GM21529 (cell line): ENCODE data around the gene EPB41L2.
"Not testable (repeated sequence)": the region's sequence is repeated elsewhere in the genome, so short reads cannot be mapped to it uniquely, and the experiment has no call there.

Experiments used
- ATAC-seq: cut with Tn5 transposase; IDR thresholded peaks from one replicate; pipeline ENCODE4 v1.9.1; 2021; ENCODE audit not compliant: unreplicated experiment

The EPB41L2 gene

GRCh38 chr6:130958468-130958867 lies 104.6 kb downstream of the EPB41L2 start:
- no peak for ATAC-seq

GRCh38 chr6:130955755-130956154 lies 107.3 kb downstream of the EPB41L2 start:
- no peak for ATAC-seq

- no peak for ATAC-seq
Observed at GRCh38 chr6:130949553-130949952, 113.5 kb downstream of the EPB41L2 start.

- no peak for ATAC-seq
Observed at GRCh38 chr6:130947464-130947863, 115.6 kb downstream of the EPB41L2 start.

GRCh38 chr6:130946076-130946475 lies 117.0 kb downstream of the EPB41L2 start:
- no peak for ATAC-seq

- no peak for ATAC-seq
Observed at GRCh38 chr6:130945401-130945919, 117.6 kb downstream of the EPB41L2 start.

- ATAC-seq, result no peak
Observed at GRCh38 chr6:130944486-130944885, 118.6 kb downstream of the EPB41L2 start.

- ATAC-seq, result no peak
Observed at GRCh38 chr6:130943738-130944137, 119.3 kb downstream of the EPB41L2 start.

GRCh38 chr6:130942752-130943151 lies 120.3 kb downstream of the EPB41L2 start:
- not testable (repeated sequence) for ATAC-seq

GRCh38 chr6:130937942-130938604 lies 125.0 kb downstream of the EPB41L2 start:
- ATAC-seq, result no peak

GRCh38 chr6:130936933-130937332 lies 126.1 kb downstream of the EPB41L2 start:
- ATAC-seq, result no peak

- no peak for ATAC-seq
Observed at GRCh38 chr6:130935978-130936377, 127.1 kb downstream of the EPB41L2 start.

- no peak for ATAC-seq
Observed at GRCh38 chr6:130934848-130935585, 128.0 kb downstream of the EPB41L2 start.

- no peak for ATAC-seq
Observed at GRCh38 chr6:130933712-130934200, 129.3 kb downstream of the EPB41L2 start.

- no peak for ATAC-seq
Observed at GRCh38 chr6:130932921-130933320, 130.1 kb downstream of the EPB41L2 start.

GRCh38 chr6:130932438-130932837 lies 130.6 kb downstream of the EPB41L2 start:
- no peak for ATAC-seq

- ATAC-seq, result no peak
Observed at GRCh38 chr6:130931683-130932082, 131.4 kb downstream of the EPB41L2 start.

GRCh38 chr6:130929036-130929678 lies 133.9 kb downstream of the EPB41L2 start:
- ATAC-seq, result no peak

- ATAC-seq, result no peak
Observed at GRCh38 chr6:130928158-130928912, 134.7 kb downstream of the EPB41L2 start.

GRCh38 chr6:130927305-130927704 lies 135.7 kb downstream of the EPB41L2 start:
- ATAC-seq, result no peak

- no peak for ATAC-seq
Observed at GRCh38 chr6:130923350-130923749, 139.7 kb downstream of the EPB41L2 start.
